Body of pancreas (tissue), 4 donors: ENCODE measurements around the gene KIFC3. TPM values are rescaled to one million over a fixed set of nuclear protein-coding genes. Genes with fewer than 3 reads are reported as not detected.

ENCODE experiments used
- ATAC-seq: fragments of 150-250 bp; one replicate; pipeline ENCODE4 v1.9.1; 2016
- DNase-seq, 4 donors: peaks; one replicate each; pipeline ENCODE4 v3.0.0-alpha.2; 2019
- H3K27ac ChIP-seq, 4 donors: fragments of 200-600 bp; sonication (generic); 1 replicate in 3 of 4; 2 replicates in 1 of 4; pipeline versions ENCODE4 v1.5.1 to v1.6.1; 2016 to 2019; ENCODE audit warnings: mild to moderate bottlenecking in 1 of 4, mixed read lengths in 1 of 4, moderate library complexity in 1 of 4
- H3K27me3 ChIP-seq, 2 donors: fragments of 200-600 bp; sonication (generic); one replicate each; pipeline ENCODE4 v1.6.0; 2016; ENCODE audit warnings: mild to moderate bottlenecking in 1 of 2
- H3K36me3 ChIP-seq, 2 donors: fragments of 200-600 bp; sonication (generic); replicated peaks in 1 of 2; 2 replicates each; pipeline ENCODE4 v1.5.1; 2016; ENCODE audit warnings: low read depth in 2 of 2; ENCODE audit not compliant: insufficient read depth in 1 of 2
- H3K4me1 ChIP-seq: fragments of 200-600 bp; sonication (generic); one replicate; pipeline ENCODE4 v1.6.0; 2016
- H3K4me3 ChIP-seq, 2 donors: fragments of 200-600 bp; sonication (generic); 1 replicate in 1 of 2; 2 replicates in 1 of 2; pipeline ENCODE4 v1.5.1; 2016 to 2019
- H3K9me3 ChIP-seq, 3 donors: fragments of 200-600 bp; sonication (generic); 1 replicate in 2 of 3; 2 replicates in 1 of 3; pipeline ENCODE4 v1.5.1; 2016
- CTCF ChIP-seq, 7 experiments: fragments of 450-650 bp in 4 of 7; fragments of 200-600 bp in 3 of 7; sonication (generic) in 3 of 7; IDR thresholded peaks; one replicate each; pipeline ENCODE4 v1.5.1; 2016 to 2019; ENCODE audit warnings: antibody characterized with exemption in 7 of 7
- POLR2A ChIP-seq, 3 donors: fragments of 450-650 bp; IDR thresholded peaks; one replicate each; pipeline ENCODE4 v1.6.1; 2016; ENCODE audit warnings: antibody characterized with exemption in 3 of 3, mild to moderate bottlenecking in 2 of 3
- WGBS, 2 donors: methylation state at CpG; one replicate each; pipeline ENCODE4 v1.1.5; 2017; 5-methylcytosine and 5-hydroxymethylcytosine counted together
- intact Hi-C: fragments of 100-400 bp; cut with DNase I; formaldehyde crosslinking; loops from one replicate; pipeline ENCODE4 v1.15.1; 2023
- total RNA-seq, 2 donors: library from RNA; depleted of rRNA; stranded (reverse); fragments of >200 nt; gene quantifications; one replicate each; pipeline ENCODE4 v1.1.0, GENCODE V29; 2016

Gene KIFC3
- total RNA-seq, 2 donors from 2014 or later = 120 to 205 TPM

- H3K27ac ChIP-seq = peak overlapping the region; percentile 59 to 96 (median 88)
- H3K9me3 ChIP-seq = no peaks in the 10 kb centered on the region
- DNase-seq (no peak), ATAC-seq (no peak)
- WGBS, 2 donors = 82 to 84% methylated on average over 12 to 15 of the region's 15 CpGs
- no peaks in the 10 kb centered on the region for H3K27me3 ChIP-seq
- peaks cover 46% of the 10 kb centered on the region for H3K4me1 ChIP-seq
- no peak overlapping the region for H3K4me3 ChIP-seq
- intact Hi-C loops = no loop called here
- no peaks in the 10 kb centered on the region for H3K36me3 ChIP-seq
- no peak for TF ChIP-seq CTCF (IDR thresholded peaks at IDR 0.05)
- TF ChIP-seq POLR2A (IDR thresholded peaks at IDR 0.05) = no peak
These were observed 7.2 kb upstream of the KIFC3 start for GRCh38 chr16:57809276-57810196.

DNA sequence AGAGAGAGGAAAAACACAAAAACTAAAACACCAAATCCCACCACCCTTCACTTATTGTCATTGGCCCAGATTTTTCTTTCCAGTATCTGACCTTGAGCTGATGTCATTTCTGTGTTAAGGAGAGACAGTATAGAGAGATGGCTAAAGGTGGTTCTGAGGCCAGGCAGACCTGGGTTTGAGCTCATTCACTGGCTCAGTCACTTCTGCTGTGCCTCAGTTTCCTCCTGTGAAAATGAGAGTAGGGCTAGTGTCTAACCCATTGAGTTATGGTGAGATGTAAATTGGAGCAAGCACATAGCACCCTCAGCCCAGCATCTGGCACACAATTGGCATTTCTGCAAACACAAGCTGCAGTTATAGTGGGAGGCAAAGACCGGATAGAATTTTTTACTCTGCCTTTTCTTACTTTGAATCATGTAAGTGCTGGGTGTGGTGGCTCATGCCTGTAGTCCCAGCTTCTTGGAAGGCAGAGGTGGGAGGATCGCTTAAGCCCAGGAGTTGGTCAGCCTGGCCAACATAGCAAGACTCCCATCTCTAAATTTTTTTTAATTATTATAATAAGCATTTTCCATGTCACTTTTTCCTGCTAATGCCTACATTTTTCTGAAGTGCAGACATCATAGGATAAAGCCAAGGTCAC, 6.4 kb upstream of the KIFC3 start:
- intact Hi-C loops = no loop called here
- Histone ChIP-seq H3K27me3 (no peaks in the 10 kb centered on the region), H3K4me1 (peaks cover 54% of the 10 kb centered on the region), H3K4me3 (no peak overlapping the region), H3K36me3 (no peaks in the 10 kb centered on the region), H3K9me3 (no peaks in the 10 kb centered on the region), H3K27ac (peak overlapping the region in 3 of 4 donors; percentile 86 to 96 (median 93))
- no peak for DNase-seq
- TF ChIP-seq POLR2A (IDR thresholded peaks at IDR 0.05) (no peak), CTCF (IDR thresholded peaks at IDR 0.05) (no peak)
- WGBS, 2 donors = 47 to 50% methylated on average over 2 of the region's 2 CpGs
- no peak for ATAC-seq

- 1% methylated on average over 16 of the region's 16 CpGs for WGBS, 2 donors
- DNase-seq (peak; percentile 90 to 94 (median 92)), ATAC-seq (peak; percentile 88)
- intact Hi-C loops = no loop called here
- Histone ChIP-seq H3K9me3 (no peaks in the 10 kb centered on the region), H3K36me3 (no peaks in the 10 kb centered on the region), H3K4me3 (no peak overlapping the region), H3K27me3 (no peaks in the 10 kb centered on the region), H3K27ac (peak overlapping the region in 3 of 4 donors; percentile 86 to 96 (median 93)), H3K4me1 (peaks cover 61% of the 10 kb centered on the region)
- TF ChIP-seq POLR2A (IDR thresholded peaks at IDR 0.05) (peak in 2 of 3 donors; percentile 44 to 58), CTCF (IDR thresholded peaks at IDR 0.05) (no peak)
These were observed 5.8 kb upstream of the KIFC3 start for GRCh38 chr16:57807968-57808528.

- intact Hi-C loops = no loop called here
- Histone ChIP-seq H3K9me3 (no peaks in the 10 kb centered on the region), H3K4me1 (peaks cover 67% of the 10 kb centered on the region), H3K36me3 (no peaks in the 10 kb centered on the region), H3K27me3 (no peaks in the 10 kb centered on the region), H3K4me3 (no peak overlapping the region), H3K27ac (peak overlapping the region; percentile 60 to 96 (median 90))
- ATAC-seq (no peak), DNase-seq (no peak)
- WGBS, 2 donors = 74 to 75% methylated on average over 7 of the region's 7 CpGs
- TF ChIP-seq POLR2A (IDR thresholded peaks at IDR 0.05) = no peak
- no peak for TF ChIP-seq CTCF (IDR thresholded peaks at IDR 0.05)
These were observed 5.1 kb upstream of the KIFC3 start for GRCh38 chr16:57807252-57807967.
